Retinal pigment epithelial cell (primary cell): ENCODE measurements around the gene PRKCB.

Experiments used
- DNase-seq: peaks from one replicate; pipeline ENCODE4 v3.0.0-alpha.2; 2010; ENCODE audit warnings: low read depth
- H3K4me3 ChIP-seq: 2 replicates; pipeline ENCODE4 v1.5.1; 2011; ENCODE audit warnings: mild to moderate bottlenecking, low read length, control low read depth, moderate library complexity
- TF ChIP-seq, protein P1 (sequence below): conservative IDR thresholded peaks from 2 replicates; pipeline ENCODE4 v1.5.1; 2011; ENCODE audit warnings: low read depth, low read length, control low read depth, inconsistent platforms

The PRKCB gene

DNA sequence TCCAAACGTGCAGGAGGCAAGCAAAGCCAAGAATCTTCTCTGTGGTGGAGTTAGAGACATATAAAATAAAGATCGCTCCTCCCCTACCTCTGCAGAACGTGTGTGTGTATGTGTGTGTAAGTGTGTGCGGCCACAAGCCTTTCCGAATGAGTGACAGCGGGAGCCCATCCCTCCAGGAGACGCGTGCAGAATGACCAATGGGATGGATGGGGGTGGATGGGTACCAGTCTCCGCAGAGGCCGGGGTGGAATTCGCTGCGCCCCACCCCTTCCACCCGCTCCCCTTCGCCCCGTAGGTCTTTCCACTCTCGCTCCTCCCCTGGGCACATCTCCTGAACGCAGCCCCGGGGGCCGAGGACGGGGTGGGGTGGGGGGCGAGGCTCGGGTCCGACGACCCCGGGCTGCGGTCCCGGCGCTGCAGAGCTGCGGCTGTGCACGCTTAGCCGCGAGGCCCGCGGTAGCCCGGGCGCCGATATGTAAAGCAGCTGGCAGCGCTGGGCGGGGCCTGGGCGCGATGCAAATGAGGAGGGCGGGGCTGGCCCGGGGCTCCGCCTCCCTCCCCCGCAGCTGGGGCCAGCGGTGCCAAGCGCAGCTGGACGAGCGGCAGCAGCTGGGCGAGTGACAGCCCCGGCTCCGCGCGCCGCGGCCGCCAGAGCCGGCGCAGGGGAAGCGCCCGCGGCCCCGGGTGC is at the start of gene PRKCB:
Gene PRKCB (plus strand): TSS at position 594 of the 688 bp plus-strand sequence.
- peak within 1 kb of the TSS; percentile 31 for H3K4me3 ChIP-seq
- TF ChIP-seq, protein P1, sequence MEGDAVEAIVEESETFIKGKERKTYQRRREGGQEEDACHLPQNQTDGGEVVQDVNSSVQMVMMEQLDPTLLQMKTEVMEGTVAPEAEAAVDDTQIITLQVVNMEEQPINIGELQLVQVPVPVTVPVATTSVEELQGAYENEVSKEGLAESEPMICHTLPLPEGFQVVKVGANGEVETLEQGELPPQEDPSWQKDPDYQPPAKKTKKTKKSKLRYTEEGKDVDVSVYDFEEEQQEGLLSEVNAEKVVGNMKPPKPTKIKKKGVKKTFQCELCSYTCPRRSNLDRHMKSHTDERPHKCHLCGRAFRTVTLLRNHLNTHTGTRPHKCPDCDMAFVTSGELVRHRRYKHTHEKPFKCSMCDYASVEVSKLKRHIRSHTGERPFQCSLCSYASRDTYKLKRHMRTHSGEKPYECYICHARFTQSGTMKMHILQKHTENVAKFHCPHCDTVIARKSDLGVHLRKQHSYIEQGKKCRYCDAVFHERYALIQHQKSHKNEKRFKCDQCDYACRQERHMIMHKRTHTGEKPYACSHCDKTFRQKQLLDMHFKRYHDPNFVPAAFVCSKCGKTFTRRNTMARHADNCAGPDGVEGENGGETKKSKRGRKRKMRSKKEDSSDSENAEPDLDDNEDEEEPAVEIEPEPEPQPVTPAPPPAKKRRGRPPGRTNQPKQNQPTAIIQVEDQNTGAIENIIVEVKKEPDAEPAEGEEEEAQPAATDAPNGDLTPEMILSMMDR, result no peak
- DNase-seq, result no peak

GRCh38 chr16:23786964-23787561 is 48.7 kb upstream of the PRKCB start:
- H3K4me3 ChIP-seq, result no peak overlapping the region
- no peak for DNase-seq
- TF ChIP-seq, protein P1, result no peak

- no peak overlapping the region for H3K4me3 ChIP-seq
- TF ChIP-seq, protein P1, result no peak
- no peak for DNase-seq
Measured at GRCh38 chr16:23788685-23789084, 47.1 kb upstream of the PRKCB start.

DNA sequence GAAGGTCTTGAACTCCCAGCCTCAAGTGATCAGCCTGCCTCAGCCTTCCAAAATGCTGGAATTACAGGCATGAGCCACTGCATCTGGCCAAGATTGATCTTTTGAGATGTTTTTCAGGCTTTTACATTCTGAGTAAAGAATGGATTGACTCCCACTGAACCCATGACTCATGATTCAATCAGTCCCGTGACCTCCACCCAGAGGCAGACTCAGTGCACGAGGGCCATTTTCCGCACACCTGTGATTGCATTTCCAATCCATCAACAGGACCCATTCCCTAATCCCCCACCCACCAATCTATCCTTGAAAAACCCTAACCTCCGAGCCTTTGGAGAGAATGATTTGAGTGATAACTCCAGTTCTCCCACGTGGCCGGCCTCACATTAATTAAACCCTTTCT is 40.4 kb upstream of the PRKCB start:
- TF ChIP-seq, protein P1, result no peak
- no peak for DNase-seq
- no peak overlapping the region for H3K4me3 ChIP-seq

GRCh38 chr16:23796941-23797340 is 38.8 kb upstream of the PRKCB start:
- TF ChIP-seq, protein P1, result no peak
- H3K4me3 ChIP-seq, result no peak overlapping the region
- no peak for DNase-seq

DNA sequence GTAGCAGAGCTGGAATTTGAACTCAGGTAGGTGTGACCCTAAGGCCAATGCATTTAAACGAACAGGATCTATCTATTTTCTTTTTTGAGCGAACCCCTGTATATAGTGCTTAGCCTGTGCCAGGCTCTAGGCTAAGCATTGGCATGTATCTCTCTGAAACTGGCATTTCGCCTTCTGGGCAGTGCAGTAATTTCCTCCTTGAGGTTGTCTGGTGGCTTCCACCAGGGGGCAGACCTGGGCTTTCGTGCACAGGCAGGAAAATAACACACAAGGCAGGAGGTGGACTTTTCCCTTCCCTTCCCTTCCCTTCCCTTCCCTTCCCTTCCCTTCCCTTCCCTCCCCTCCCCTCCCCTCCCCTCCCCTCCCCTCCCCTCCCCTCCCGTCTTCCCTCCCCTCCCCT is 34.4 kb upstream of the PRKCB start:
- peak; percentile 11 for DNase-seq
- TF ChIP-seq, protein P1, result peak; percentile 88
- no peak overlapping the region for H3K4me3 ChIP-seq

DNA sequence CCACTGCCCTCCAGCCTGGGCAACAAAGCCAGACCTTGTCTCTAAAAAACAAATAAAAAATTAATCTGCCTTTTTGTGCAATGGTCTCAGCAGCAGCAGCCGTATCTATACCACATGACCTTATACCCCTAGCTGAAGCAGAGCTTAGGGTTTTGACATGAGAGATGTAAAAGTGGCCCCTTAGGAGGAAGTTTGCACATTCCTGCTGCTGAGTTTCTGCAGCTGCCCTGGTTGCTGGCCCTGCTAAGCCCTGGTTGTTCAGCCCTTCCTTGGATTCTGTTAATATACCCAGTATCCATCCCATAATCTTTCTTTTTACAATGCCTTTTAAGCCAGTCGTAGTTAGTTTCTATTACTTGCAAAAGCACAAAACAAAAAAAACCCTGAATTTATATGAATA is 33.0 kb upstream of the PRKCB start:
- no peak overlapping the region for H3K4me3 ChIP-seq
- DNase-seq, result no peak
- TF ChIP-seq, protein P1, result no peak
